Measurements from ENCODE around the gene TMEM252.

TMEM252 gene

GRCh38 chr9:68506551-68506950, 34.1 kb downstream of the TMEM252 start:
- DNase-seq (ENCODE audit: low read depth): no peak
- H3K4me3 ChIP-seq (ENCODE audit: low read depth, low read length): no peak overlapping the region

GRCh38 chr9:68505681-68506409, 34.8 kb downstream of the TMEM252 start:
- DNase-seq (ENCODE audit: low read depth): no peak
- H3K4me3 ChIP-seq (ENCODE audit: low read depth, low read length): no peak overlapping the region

DNA sequence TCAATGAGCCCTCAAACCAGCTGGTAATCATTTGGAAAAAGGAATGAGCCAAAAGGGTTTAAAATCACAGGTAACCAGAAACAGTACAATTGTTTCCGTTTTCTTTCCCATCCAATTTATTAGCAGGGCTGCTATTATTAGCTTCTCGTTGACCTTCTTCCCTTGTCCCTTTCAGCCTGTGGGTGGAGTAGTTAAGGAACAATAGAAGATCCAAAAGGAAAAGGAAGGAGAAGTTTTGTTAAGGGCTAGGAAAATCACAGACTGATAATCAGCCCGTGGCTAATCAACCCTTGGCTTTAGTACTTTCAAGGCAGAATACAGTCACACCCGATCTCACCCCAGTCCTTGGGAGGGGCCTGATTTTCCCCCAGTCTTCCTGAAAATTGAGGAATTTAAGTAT, 38.4 kb downstream of the TMEM252 start:
- no peak overlapping the region for H3K4me3 ChIP-seq (ENCODE audit: low read depth, low read length)

GRCh38 chr9:68500457-68501381, 40.0 kb downstream of the TMEM252 start:
- H3K4me3 ChIP-seq (ENCODE audit: low read depth, low read length): no peak overlapping the region
- DNase-seq (ENCODE audit: low read depth): peak; percentile 1

More for the DNA sequence above, 38.4 kb downstream of the TMEM252 start:
- no peak for DNase-seq (ENCODE audit: low read depth)

DNA sequence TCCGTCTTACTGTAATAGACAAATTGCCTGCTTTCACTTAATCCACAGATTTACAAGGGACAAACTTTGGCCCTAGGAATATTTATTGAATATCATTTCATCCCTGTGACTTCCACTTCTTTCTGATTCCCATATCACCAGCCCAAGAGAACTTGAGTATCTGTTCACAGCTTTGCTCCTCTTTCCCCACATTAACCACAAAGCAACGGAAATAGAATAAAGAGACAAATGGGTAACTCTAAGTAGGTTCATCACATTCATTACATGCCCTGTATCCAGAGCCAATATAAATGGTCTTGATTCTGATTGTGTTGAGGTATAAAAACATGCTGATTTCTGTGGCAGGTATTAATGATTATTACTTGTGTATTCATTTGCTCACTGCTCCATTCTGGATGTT, 41.9 kb downstream of the TMEM252 start:
- H3K4me3 ChIP-seq (ENCODE audit: low read depth, low read length): no peak overlapping the region
- DNase-seq (ENCODE audit: low read depth): no peak

- no peak for DNase-seq (ENCODE audit: low read depth)
- no peak overlapping the region for H3K4me3 ChIP-seq (ENCODE audit: low read depth, low read length)
Observed at GRCh38 chr9:68497629-68498028, 43.1 kb downstream of the TMEM252 start.

DNA sequence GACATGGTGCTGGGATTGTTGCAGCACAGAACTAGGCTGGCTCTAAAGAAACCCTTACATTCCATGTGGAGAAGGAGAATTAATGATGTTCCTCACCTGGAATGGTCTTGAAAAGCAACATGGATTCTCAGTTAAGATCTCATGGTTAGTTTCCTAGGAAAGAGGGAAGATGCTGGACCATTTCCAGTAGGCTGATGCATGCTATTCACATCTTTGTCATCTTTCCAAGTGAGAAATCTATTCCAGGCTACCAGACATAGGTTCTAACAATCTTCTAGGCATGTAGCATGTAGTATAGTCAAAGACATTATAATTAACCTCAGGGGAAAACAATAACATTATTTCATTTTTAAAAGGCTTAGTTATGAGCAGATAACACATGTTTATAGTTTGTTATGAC, 44.3 kb downstream of the TMEM252 start:
- H3K4me3 ChIP-seq (ENCODE audit: low read depth, low read length): no peak overlapping the region
- no peak for DNase-seq (ENCODE audit: low read depth)

- H3K4me3 ChIP-seq (ENCODE audit: low read depth, low read length): no peak overlapping the region
- DNase-seq (ENCODE audit: low read depth): no peak
Observed at GRCh38 chr9:68495247-68495646, 45.4 kb downstream of the TMEM252 start.

- DNase-seq (ENCODE audit: low read depth): no peak
Observed at GRCh38 chr9:68493958-68494577, 46.6 kb downstream of the TMEM252 start.

DNA sequence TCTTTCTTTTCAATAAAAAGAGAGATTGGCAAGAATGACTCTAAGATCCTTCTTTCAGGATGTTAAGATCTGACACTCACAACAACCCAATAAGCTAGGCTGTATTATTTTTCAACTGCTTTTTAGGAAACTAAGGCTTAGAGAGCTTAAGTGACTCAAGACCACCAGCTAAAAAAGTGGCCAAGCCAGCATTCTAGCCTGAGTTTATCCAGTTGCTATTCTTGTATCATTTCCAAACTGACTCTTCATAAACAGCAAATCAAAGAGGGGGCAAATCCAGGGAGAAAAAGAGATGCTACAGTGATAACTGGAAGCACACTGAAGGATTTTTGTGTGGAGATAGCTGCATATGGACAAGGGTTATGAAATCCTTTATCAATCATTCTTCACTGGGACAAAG, 47.1 kb downstream of the TMEM252 start:
- H3K4me3 ChIP-seq (ENCODE audit: low read depth, low read length): no peak overlapping the region
- DNase-seq (ENCODE audit: low read depth): no peak

More at GRCh38 chr9:68493958-68494577, 46.6 kb downstream of the TMEM252 start:
- H3K4me3 ChIP-seq (ENCODE audit: low read depth, low read length): no peak overlapping the region

GRCh38 chr9:68492806-68493205, 47.9 kb downstream of the TMEM252 start:
- no peak for DNase-seq (ENCODE audit: low read depth)
- no peak overlapping the region for H3K4me3 ChIP-seq (ENCODE audit: low read depth, low read length)

DNA sequence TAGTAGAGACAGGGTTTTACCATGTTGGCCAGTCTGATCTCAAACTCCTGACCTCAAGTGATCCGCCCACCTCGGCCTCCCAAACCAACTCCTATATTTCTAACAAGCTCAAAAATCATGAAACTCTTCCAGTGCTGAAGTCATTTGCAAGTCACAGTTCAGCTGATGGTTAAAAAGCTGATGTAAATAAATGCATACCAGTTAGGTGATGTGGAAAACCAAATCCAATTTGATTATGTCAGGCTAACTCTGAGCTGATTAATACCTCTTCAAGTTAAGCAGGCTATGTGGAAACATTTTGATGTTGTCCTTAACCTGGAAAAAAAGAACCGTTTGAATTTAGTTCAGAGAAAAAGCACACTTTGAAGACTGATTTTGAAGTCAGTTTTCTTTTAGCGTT, 51.0 kb downstream of the TMEM252 start:
- DNase-seq (ENCODE audit: low read depth): no peak

DNA sequence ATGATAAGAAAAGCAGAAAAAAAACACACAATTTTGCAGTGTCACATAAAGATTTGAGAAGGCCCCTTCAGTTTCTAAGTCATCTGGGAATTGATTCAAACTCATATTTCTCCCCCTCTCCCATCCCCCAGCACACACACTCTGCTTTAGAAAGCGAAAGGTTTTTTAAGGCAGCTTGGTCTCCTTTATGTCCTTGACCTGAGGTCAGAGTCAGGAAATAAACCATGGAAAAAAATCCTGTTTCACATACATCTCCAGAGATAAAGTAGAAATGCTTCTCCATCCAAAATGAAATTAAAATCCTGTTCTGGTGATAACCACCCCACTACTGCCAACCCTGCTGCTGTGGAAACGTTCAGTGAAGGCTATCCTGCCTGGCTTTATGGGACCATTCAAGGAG, 52.6 kb downstream of the TMEM252 start:
- H3K4me3 ChIP-seq (ENCODE audit: low read depth, low read length): no peak overlapping the region
- DNase-seq (ENCODE audit: low read depth): no peak

More for the DNA sequence above, 51.0 kb downstream of the TMEM252 start:
- no peak overlapping the region for H3K4me3 ChIP-seq (ENCODE audit: low read depth, low read length)

Data from skeletal muscle cell (primary cell).